Colonic mucosa (tissue), 4 donors: ENCODE results near the gene LMOD2. TPM values are rescaled to one million over a fixed set of nuclear protein-coding genes. Genes with fewer than 3 reads are reported as not detected.

ENCODE experiments used
- DNase-seq: peaks from one replicate; pipeline ENCODE4 v3.0.0-alpha.2; 2020
- H3K27ac ChIP-seq: fragments of 200-600 bp; one replicate; pipeline ENCODE4 v1.8.0; 2021
- H3K27me3 ChIP-seq: fragments of 200-600 bp; one replicate; pipeline ENCODE4 v1.8.0; 2021
- H3K36me3 ChIP-seq: fragments of 200-600 bp; one replicate; pipeline ENCODE4 v1.8.0; 2021
- H3K4me1 ChIP-seq: fragments of 200-600 bp; one replicate; pipeline ENCODE4 v1.8.0; 2021; ENCODE audit warnings: mild to moderate bottlenecking
- H3K4me3 ChIP-seq: fragments of 200-600 bp; one replicate; pipeline ENCODE4 v1.8.0; 2021
- H3K9ac ChIP-seq, 2 donors: one replicate each; pipeline ENCODE4 v1.7.0; 2013; ENCODE audit warnings: control low read depth in 2 of 2, low read depth in 2 of 2, low read length in 2 of 2
- H3K9me3 ChIP-seq: fragments of 200-600 bp; one replicate; pipeline ENCODE4 v1.8.0; 2021
- intact Hi-C: fragments of 100-400 bp; cut with DNase I; formaldehyde crosslinking; loops from one replicate; pipeline ENCODE4 v1.14.1; 2022
- total RNA-seq, 2 donors: library from RNA; stranded (reverse); fragmentation: NEBNext Ultra II Directional in 1 of 2; extraction: Animal tissue kit (Norgen Biotek cat#: 25700) in 1 of 2; gene quantifications; one replicate each; pipeline ENCODE4 v1.2.1, GENCODE V29; 2021
- TF ChIP-seq, protein P1 (sequence below): fragments of 200-600 bp; IDR thresholded peaks from one replicate; pipeline ENCODE4 v1.8.0; 2022; ENCODE audit warnings: antibody characterized with exemption, mild to moderate bottlenecking
- donor health status: healthy.
- donor health status: DM: no; HTN: no; CAD: no.
- donor health status: DM: no; HTN: no; CAD: no.

The LMOD2 gene
- total RNA-seq, 2 donors from 2014 or later = not detected

GRCh38 chr7:123640583-123640982 is 15.1 kb upstream of the LMOD2 start:
- Histone ChIP-seq H3K4me3 (no peak overlapping the region), H3K27ac (no peak overlapping the region), H3K27me3 (peaks cover 3% of the 10 kb centered on the region), H3K36me3 (no peaks in the 10 kb centered on the region), H3K4me1 (no peaks in the 10 kb centered on the region), H3K9ac (no peak overlapping the region), H3K9me3 (no peaks in the 10 kb centered on the region)
- TF ChIP-seq, protein P1, sequence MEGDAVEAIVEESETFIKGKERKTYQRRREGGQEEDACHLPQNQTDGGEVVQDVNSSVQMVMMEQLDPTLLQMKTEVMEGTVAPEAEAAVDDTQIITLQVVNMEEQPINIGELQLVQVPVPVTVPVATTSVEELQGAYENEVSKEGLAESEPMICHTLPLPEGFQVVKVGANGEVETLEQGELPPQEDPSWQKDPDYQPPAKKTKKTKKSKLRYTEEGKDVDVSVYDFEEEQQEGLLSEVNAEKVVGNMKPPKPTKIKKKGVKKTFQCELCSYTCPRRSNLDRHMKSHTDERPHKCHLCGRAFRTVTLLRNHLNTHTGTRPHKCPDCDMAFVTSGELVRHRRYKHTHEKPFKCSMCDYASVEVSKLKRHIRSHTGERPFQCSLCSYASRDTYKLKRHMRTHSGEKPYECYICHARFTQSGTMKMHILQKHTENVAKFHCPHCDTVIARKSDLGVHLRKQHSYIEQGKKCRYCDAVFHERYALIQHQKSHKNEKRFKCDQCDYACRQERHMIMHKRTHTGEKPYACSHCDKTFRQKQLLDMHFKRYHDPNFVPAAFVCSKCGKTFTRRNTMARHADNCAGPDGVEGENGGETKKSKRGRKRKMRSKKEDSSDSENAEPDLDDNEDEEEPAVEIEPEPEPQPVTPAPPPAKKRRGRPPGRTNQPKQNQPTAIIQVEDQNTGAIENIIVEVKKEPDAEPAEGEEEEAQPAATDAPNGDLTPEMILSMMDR = no peak
- no peak for DNase-seq
- intact Hi-C loops = no loop called here

DNA sequence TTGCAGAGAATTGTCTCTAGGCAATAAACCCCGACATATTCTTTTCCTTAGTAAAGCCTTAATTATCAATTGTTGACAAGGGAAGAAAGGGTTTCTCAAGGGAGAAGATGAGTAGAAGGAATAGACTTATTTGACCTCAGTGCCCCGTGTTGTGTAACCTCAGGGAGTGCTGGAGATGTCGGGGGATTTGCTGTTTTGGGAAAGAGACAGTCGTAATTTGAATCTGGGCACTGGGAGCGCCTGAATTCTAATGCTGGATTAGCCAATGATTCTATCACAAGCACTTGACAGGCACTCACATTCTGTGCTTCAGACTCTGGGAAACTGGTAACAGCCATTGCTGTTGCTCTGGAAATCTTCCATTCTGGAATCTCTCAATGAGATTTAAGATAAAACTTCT is 13.8 kb upstream of the LMOD2 start:
- H3K9me3 ChIP-seq = no peaks in the 10 kb centered on the region
- H3K4me1 ChIP-seq = no peaks in the 10 kb centered on the region
- no peak overlapping the region for H3K9ac ChIP-seq
- no peak overlapping the region for H3K27ac ChIP-seq
- no peaks in the 10 kb centered on the region for H3K36me3 ChIP-seq
- H3K4me3 ChIP-seq = no peak overlapping the region
- no peak for DNase-seq
- H3K27me3 ChIP-seq = peaks cover 3% of the 10 kb centered on the region
- intact Hi-C loops = no loop called here
- TF ChIP-seq, protein P1 = no peak

GRCh38 chr7:123643495-123644441 is 11.9 kb upstream of the LMOD2 start:
- intact Hi-C loops = no loop called here
- H3K27me3 ChIP-seq = peaks cover 3% of the 10 kb centered on the region
- DNase-seq = no peak
- H3K4me1 ChIP-seq = no peaks in the 10 kb centered on the region
- H3K27ac ChIP-seq = no peak overlapping the region
- no peaks in the 10 kb centered on the region for H3K9me3 ChIP-seq
- TF ChIP-seq, protein P1 = no peak
- no peaks in the 10 kb centered on the region for H3K36me3 ChIP-seq
- no peak overlapping the region for H3K4me3 ChIP-seq
- no peak overlapping the region for H3K9ac ChIP-seq

DNA sequence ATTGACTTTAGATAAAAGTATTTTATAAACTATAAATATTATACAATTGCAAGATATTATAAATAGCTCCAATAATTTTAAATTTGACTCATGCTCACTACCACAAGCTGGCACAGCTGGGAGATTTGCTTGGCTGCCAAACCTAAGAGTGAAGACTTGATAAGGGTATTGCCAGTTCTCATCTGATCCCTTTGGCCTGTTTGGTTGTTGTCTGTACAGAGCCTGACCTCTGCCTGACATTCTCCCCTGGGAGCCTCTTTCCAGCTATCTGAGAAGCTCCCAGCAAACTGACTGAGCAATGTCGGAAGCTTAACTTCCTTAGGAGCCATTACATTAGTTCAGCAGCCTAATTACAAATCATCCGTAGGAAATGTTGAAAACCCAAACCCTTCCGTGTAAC is 10.2 kb upstream of the LMOD2 start:
- intact Hi-C loops = no loop called here
- no peaks in the 10 kb centered on the region for H3K27me3 ChIP-seq
- H3K36me3 ChIP-seq = no peaks in the 10 kb centered on the region
- no peak for DNase-seq
- H3K9ac ChIP-seq = no peak overlapping the region
- H3K4me3 ChIP-seq = no peak overlapping the region
- H3K4me1 ChIP-seq = no peaks in the 10 kb centered on the region
- TF ChIP-seq, protein P1 = no peak
- no peak overlapping the region for H3K27ac ChIP-seq
- no peaks in the 10 kb centered on the region for H3K9me3 ChIP-seq

GRCh38 chr7:123647106-123647730 is 8.4 kb upstream of the LMOD2 start:
- TF ChIP-seq, protein P1 = no peak
- no peak for DNase-seq
- no peak overlapping the region for H3K4me3 ChIP-seq
- H3K27me3 ChIP-seq = no peaks in the 10 kb centered on the region
- H3K4me1 ChIP-seq = no peaks in the 10 kb centered on the region
- H3K27ac ChIP-seq = no peak overlapping the region
- intact Hi-C loops = no loop called here
- no peaks in the 10 kb centered on the region for H3K9me3 ChIP-seq
- no peaks in the 10 kb centered on the region for H3K36me3 ChIP-seq
- H3K9ac ChIP-seq = no peak overlapping the region
